Measurements from ENCODE around the gene MAZ. TPM values are rescaled to one million over a fixed set of nuclear protein-coding genes. Genes with fewer than 3 reads are reported as not detected.

The MAZ gene
- polyA plus RNA-seq, 3 donors, result 74.2 to 137 (median 83.9) TPM

Other genes with a start within 250 kb of the MAZ start
- gene SPN, start 143.3 kb upstream of the MAZ start, polyA plus RNA-seq, result 1 to 10 TPM in 1 of 3 donors, under 1 TPM in 2; 0.34 to 1.4 (median 0.59) TPM
- gene QPRT, start 127.3 kb upstream of the MAZ start, polyA plus RNA-seq, result 10 to 100 TPM in 2 of 3 donors, 1 to 10 TPM in 1; 3.2 to 18.8 (median 11.4) TPM
- gene C16orf54, start 60.5 kb upstream of the MAZ start, polyA plus RNA-seq, result 1 to 10 TPM in 2 of 3 donors, under 1 TPM in 1; 0.37 to 2.1 (median 1.6) TPM
- gene ZG16, start 28.3 kb upstream of the MAZ start, polyA plus RNA-seq, result under 1 TPM; 0.22 to 0.97 (median 0.23) TPM
- 10 to 100 TPM; 19.7 to 32.1 (median 29.8) TPM for gene KIF22, start 15.8 kb upstream of the MAZ start, polyA plus RNA-seq
- 1 to 10 TPM in 1 of 3 donors, under 1 TPM in 2; 0.56 to 3.7 (median 0.95) TPM for gene PRRT2, start 5.7 kb downstream of the MAZ start, polyA plus RNA-seq
- gene PAGR1, start 9.6 kb downstream of the MAZ start, polyA plus RNA-seq, result 10 to 100 TPM; 15.2 to 33.3 (median 18.5) TPM
- gene MVP, start 13.9 kb downstream of the MAZ start, polyA plus RNA-seq, result 100 to 1,000 TPM in 2 of 3 donors, 10 to 100 TPM in 1; 90.1 to 104 (median 103) TPM
- 100 to 1,000 TPM in 2 of 3 donors, 10 to 100 TPM in 1; 84.2 to 133 (median 122) TPM for gene CDIPT, start 56.7 kb downstream of the MAZ start, polyA plus RNA-seq
- gene SEZ6L2, start 93.0 kb downstream of the MAZ start, polyA plus RNA-seq, result 10 to 100 TPM in 1 of 3 donors, 1 to 10 TPM in 1, under 1 TPM in 1; 0.11 to 11.5 (median 1.4) TPM
- gene ASPHD1, start 94.0 kb downstream of the MAZ start, polyA plus RNA-seq, result 1 to 10 TPM; 3.0 to 7.0 (median 4.5) TPM
- 10 to 100 TPM in 2 of 3 donors, 1 to 10 TPM in 1; 6.5 to 13.0 (median 10.5) TPM for gene KCTD13, start 119.7 kb downstream of the MAZ start, polyA plus RNA-seq
- 100 to 1,000 TPM in 2 of 3 donors, 10 to 100 TPM in 1; 91.4 to 182 (median 115) TPM for gene TMEM219, start 155.6 kb downstream of the MAZ start, polyA plus RNA-seq
- 10 to 100 TPM; 15.2 to 47.6 (median 32.2) TPM for gene TAOK2, start 167.3 kb downstream of the MAZ start, polyA plus RNA-seq
- gene HIRIP3, start 189.1 kb downstream of the MAZ start, polyA plus RNA-seq, result 10 to 100 TPM; 10.1 to 14.8 (median 14.2) TPM
- gene INO80E, start 189.7 kb downstream of the MAZ start, polyA plus RNA-seq, result 10 to 100 TPM; 37.3 to 69.5 (median 50.1) TPM
- gene DOC2A, start 204.5 kb downstream of the MAZ start, polyA plus RNA-seq, result 1 to 10 TPM in 1 of 3 donors, under 1 TPM in 2; 0.25 to 1.9 (median 0.38) TPM
- not detected for gene C16orf92, start 216.7 kb downstream of the MAZ start, polyA plus RNA-seq
- gene TLCD3B, start 224.7 kb downstream of the MAZ start, polyA plus RNA-seq, result under 1 TPM in 1 of 3 donors, not detected in 2; 0.10 TPM